Measurements from ENCODE around the gene ZNF536. TPM values are rescaled to one million over a fixed set of nuclear protein-coding genes. Genes with fewer than 3 reads are reported as not detected.

Gene ZNF536
- total RNA-seq, 4 donors from 2014 or later: 0.51 to 1.0 (median 0.77) TPM

- DNase-seq (ENCODE audit: low spot score in 2 of 2): peak in 1 of 2 donors; percentile 69
- TF ChIP-seq CTCF (IDR thresholded peaks at IDR 0.05) (no peak), POLR2A (IDR thresholded peaks at IDR 0.05) (no peak)
- no peak overlapping the region for H3K4me3 ChIP-seq (ENCODE audit: low read depth, poor library complexity, severe bottlenecking)
- WGBS, 2 donors: 76 to 81% methylated on average over 1 of the region's 1 CpG
- intact Hi-C loops (cut with DNase I; ENCODE audit: low total_unique reads): no loop called here
Measured at GRCh38 chr19:30590596-30591229, 218.5 kb downstream of the ZNF536 start.

GRCh38 chr19:30593356-30593755 is 221.2 kb downstream of the ZNF536 start:
- peak; percentile 15 to 85 for DNase-seq (ENCODE audit: low spot score in 2 of 2)
- H3K4me3 ChIP-seq (ENCODE audit: low read depth, poor library complexity, severe bottlenecking): no peak overlapping the region
- no peak for TF ChIP-seq CTCF (IDR thresholded peaks at IDR 0.05)
- no peak for TF ChIP-seq POLR2A (IDR thresholded peaks at IDR 0.05)
- intact Hi-C loops (cut with DNase I; ENCODE audit: low total_unique reads): no loop called here
- 37 to 40% methylated on average over 5 of the region's 5 CpGs for WGBS, 2 donors

GRCh38 chr19:30593975-30594745 is 222.0 kb downstream of the ZNF536 start:
- peak in 1 of 2 donors; percentile 2 for DNase-seq (ENCODE audit: low spot score in 2 of 2)
- TF ChIP-seq CTCF (IDR thresholded peaks at IDR 0.05): no peak
- TF ChIP-seq POLR2A (IDR thresholded peaks at IDR 0.05): no peak

GRCh38 chr19:30596268-30596667 is 224.1 kb downstream of the ZNF536 start:
- DNase-seq (ENCODE audit: low spot score in 2 of 2): no peak
- TF ChIP-seq CTCF (IDR thresholded peaks at IDR 0.05) (no peak), POLR2A (IDR thresholded peaks at IDR 0.05) (no peak)
- intact Hi-C loops (cut with DNase I; ENCODE audit: low total_unique reads): no loop called here
- H3K4me3 ChIP-seq (ENCODE audit: low read depth, poor library complexity, severe bottlenecking): no peak overlapping the region
- WGBS, 2 donors: 75 to 80% methylated on average over 6 of the region's 6 CpGs

More at GRCh38 chr19:30593975-30594745, 222.0 kb downstream of the ZNF536 start:
- no peak overlapping the region for H3K4me3 ChIP-seq (ENCODE audit: low read depth, poor library complexity, severe bottlenecking)
- intact Hi-C loops (cut with DNase I; ENCODE audit: low total_unique reads): no loop called here
- WGBS, 2 donors: 77 to 80% methylated on average over 11 of the region's 11 CpGs

- intact Hi-C loops (cut with DNase I; ENCODE audit: low total_unique reads): no loop called here
- DNase-seq (ENCODE audit: low spot score in 2 of 2): no peak
- 50 to 57% methylated on average over 9 of the region's 9 CpGs for WGBS, 2 donors
- H3K4me3 ChIP-seq (ENCODE audit: low read depth, poor library complexity, severe bottlenecking): no peak overlapping the region
- TF ChIP-seq POLR2A (IDR thresholded peaks at IDR 0.05) (no peak), CTCF (IDR thresholded peaks at IDR 0.05) (no peak)
Measured at GRCh38 chr19:30596813-30597399, 224.7 kb downstream of the ZNF536 start.
